Cardiac fibroblast (primary cell): ENCODE data around the gene ADAP1.
"Not testable (repeated sequence)": the region's sequence is repeated elsewhere in the genome, so short reads cannot be mapped to it uniquely, and the experiment has no call there.

ENCODE experiments used
- DNase-seq, 2 donors: peaks; one replicate each; pipeline versions ENCODE4 v3.0.0 to v3.0.0-alpha.2; 2010; ENCODE audit warnings: low read depth in 2 of 2
- H3K4me3 ChIP-seq, 2 donors: replicated peaks in 1 of 2; 1 replicate in 1 of 2; 2 replicates in 1 of 2; pipeline ENCODE4 v1.5.1; 2011; ENCODE audit warnings: low read depth in 2 of 2, low read length in 2 of 2, mild to moderate bottlenecking in 2 of 2, moderate library complexity in 1 of 2
- CTCF ChIP-seq: IDR thresholded peaks from one replicate; pipeline ENCODE4 v1.5.1; 2011; ENCODE audit warnings: low read depth, mild to moderate bottlenecking, low read length, inconsistent platforms

The ADAP1 gene

GRCh38 chr7:945556-946255 is 8.8 kb downstream of the ADAP1 start:
- H3K4me3 ChIP-seq, result no peak overlapping the region
- no peak for TF ChIP-seq CTCF
- DNase-seq, result no peak

GRCh38 chr7:945147-945555 is 9.3 kb downstream of the ADAP1 start:
- no peak for DNase-seq
- H3K4me3 ChIP-seq, result no peak overlapping the region
- TF ChIP-seq CTCF, result no peak

- no peak for DNase-seq
- no peak for TF ChIP-seq CTCF
- H3K4me3 ChIP-seq, result no peak overlapping the region
Measured at GRCh38 chr7:944744-945143, 9.7 kb downstream of the ADAP1 start.

GRCh38 chr7:943793-944192 is 10.7 kb downstream of the ADAP1 start:
- not testable (repeated sequence) for DNase-seq, H3K4me3 ChIP-seq

- peak in 1 of 2 donors; percentile 57 for DNase-seq
- no peak for TF ChIP-seq CTCF
- no peak overlapping the region for H3K4me3 ChIP-seq
Measured at GRCh38 chr7:940599-941408, 13.7 kb downstream of the ADAP1 start.

- TF ChIP-seq CTCF, result no peak
- no peak overlapping the region for H3K4me3 ChIP-seq
- DNase-seq, result no peak
Measured at GRCh38 chr7:939843-940242, 14.6 kb downstream of the ADAP1 start.

- no peak for DNase-seq
- H3K4me3 ChIP-seq, result no peak overlapping the region
- TF ChIP-seq CTCF, result no peak
Measured at GRCh38 chr7:938546-939185, 15.8 kb downstream of the ADAP1 start.
